Measurements from ENCODE around the gene PTK6.
"Not testable (repeated sequence)": the region's sequence is repeated elsewhere in the genome, so short reads cannot be mapped to it uniquely, and the experiment has no call there.

GRCh38 chr20:63571087-63571478 is 33.9 kb upstream of the PTK6 start:
- not testable (repeated sequence) for TF ChIP-seq YY1 (IDR thresholded peaks at IDR 0.05; ENCODE audit: extremely low read depth, insufficient replicate concordance, low read depth, low read length); EZH2phosphoT487 (IDR thresholded peaks at IDR 0.05; ENCODE audit: borderline replicate concordance); CTCF (IDR thresholded peaks at IDR 0.05 in 2 of 3, conservative IDR thresholded peaks at IDR 0.05 in 1 of 3; ENCODE audit: borderline replicate concordance in 1 of 3, insufficient read depth in 1 of 3, low read depth in 2 of 3, low read length in 2 of 3); RAD21 (IDR thresholded peaks at IDR 0.05; ENCODE audit: low read depth); POLR2A (IDR thresholded peaks at IDR 0.05; ENCODE audit: borderline replicate concordance, extremely low read depth, insufficient read depth, insufficient read length); TCF7L2 (IDR thresholded peaks at IDR 0.05; ENCODE audit: borderline replicate concordance, extremely low read depth, insufficient read depth, insufficient read length); MAX (IDR thresholded peaks at IDR 0.05); SP1 (IDR thresholded peaks at IDR 0.05; ENCODE audit: low read depth); POLR2AphosphoS5 (IDR thresholded peaks at IDR 0.05; ENCODE audit: low read depth, low read length)

All from HCT116 (cell line).